MM.1S (cell line): ENCODE measurements around the gene CXCL6.

Experiments used
- DNase-seq: peaks from one replicate; pipeline ENCODE4 v3.0.0-alpha.2; 2015
- H2AFZ ChIP-seq: fragments of 300-600 bp; sonication (generic); 2 replicates; pipeline ENCODE4 v1.6.0; 2016; ENCODE audit warnings: antibody characterized with exemption, low read length
- H3F3A ChIP-seq: fragments of 300-600 bp; sonication (generic); 2 replicates; pipeline ENCODE4 v1.6.1; 2016; ENCODE audit warnings: mild to moderate bottlenecking, antibody characterized with exemption, low read length, moderate library complexity, mixed read lengths; ENCODE audit not compliant: insufficient read depth
- H3K27ac ChIP-seq: fragments of 300-600 bp; sonication (generic); 2 replicates; pipeline ENCODE4 v1.5.1; 2016; ENCODE audit warnings: mild to moderate bottlenecking, low read length
- H3K27me3 ChIP-seq: fragments of 300-600 bp; sonication (generic); replicated peaks from 2 replicates; pipeline ENCODE4 v1.6.0; 2016; ENCODE audit warnings: low read length; ENCODE audit not compliant: insufficient read depth
- H3K36me3 ChIP-seq: fragments of 300-600 bp; sonication (generic); replicated peaks from 2 replicates; pipeline ENCODE4 v1.6.1; 2016; ENCODE audit warnings: mild to moderate bottlenecking, low read length, mixed read lengths; ENCODE audit not compliant: insufficient read depth
- H3K4me1 ChIP-seq: fragments of 300-600 bp; sonication (generic); 2 replicates; pipeline ENCODE4 v1.6.1; 2016; ENCODE audit warnings: low read length, mixed read lengths
- H3K4me2 ChIP-seq: fragments of 300-600 bp; sonication (generic); 2 replicates; pipeline ENCODE4 v1.6.0; 2016; ENCODE audit warnings: low read depth, low read length
- H3K4me3 ChIP-seq: fragments of 300-600 bp; sonication (generic); 2 replicates; pipeline ENCODE4 v1.5.1; 2016; ENCODE audit warnings: low read length, mixed read lengths
- H3K79me2 ChIP-seq: fragments of 300-600 bp; sonication (generic); 2 replicates; pipeline ENCODE4 v1.6.1; 2016; ENCODE audit warnings: mixed run types, low read length, mixed read lengths
- H3K9ac ChIP-seq: fragments of 300-600 bp; sonication (generic); 2 replicates; pipeline ENCODE4 v1.6.1; 2016; ENCODE audit warnings: low read length, mixed read lengths
- H3K9me2 ChIP-seq: fragments of 300-600 bp; sonication (generic); replicated peaks from 2 replicates; pipeline ENCODE4 v1.6.1; 2016; ENCODE audit warnings: mild to moderate bottlenecking, low read length, mixed read lengths; ENCODE audit not compliant: insufficient read depth
- H3K9me3 ChIP-seq: fragments of 300-600 bp; sonication (generic); replicated peaks from 2 replicates; pipeline ENCODE4 v1.6.1; 2016; ENCODE audit warnings: mild to moderate bottlenecking, low read length, mixed read lengths; ENCODE audit not compliant: insufficient read depth
- H4K20me1 ChIP-seq: fragments of 300-600 bp; sonication (generic); 2 replicates; pipeline ENCODE4 v1.6.1; 2016; ENCODE audit warnings: mild to moderate bottlenecking, low read length, moderate library complexity, mixed read lengths; ENCODE audit not compliant: insufficient read depth
- EZH2 ChIP-seq: fragments of 300-600 bp; sonication (generic); optimal IDR thresholded peaks from 2 replicates; pipeline ENCODE3; 2017; ENCODE audit warnings: low read depth, mild to moderate bottlenecking, antibody characterized with exemption, low read length, mixed read lengths
- EZH2phosphoT487 ChIP-seq: fragments of 300-600 bp; sonication (generic); IDR thresholded peaks from 2 replicates; pipeline ENCODE4 v1.6.1; 2018; ENCODE audit warnings: antibody characterized with exemption, low read length
- TF ChIP-seq, protein P1 (sequence below): fragments of 300-600 bp; sonication (generic); IDR thresholded peaks from 2 replicates; pipeline ENCODE4 v1.5.1; 2016; ENCODE audit warnings: antibody characterized with exemption, low read length, mixed read lengths

The CXCL6 gene

DNA sequence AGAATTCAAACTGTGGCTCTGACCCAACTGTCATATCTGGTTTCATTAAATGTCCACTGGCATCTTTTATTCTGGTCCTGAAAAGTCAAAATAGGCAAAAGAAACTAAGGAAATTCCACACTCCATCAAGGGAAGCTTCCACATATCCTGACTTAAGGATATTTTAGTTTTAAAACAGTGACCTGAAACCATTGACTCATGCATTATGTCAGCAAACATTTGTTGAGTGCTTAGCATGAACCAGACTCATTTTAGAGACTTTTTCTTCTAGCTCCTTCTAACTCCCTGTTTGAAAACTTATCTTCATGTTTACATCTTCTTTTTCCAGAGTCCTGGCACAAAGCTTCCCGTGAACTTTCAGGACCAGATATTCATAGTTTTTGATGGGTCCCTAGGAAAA lies 25.8 kb downstream of the CXCL6 start:
- H3K4me1 ChIP-seq, result 0 out of 2 replicates have a peak, but pooled peaks cover 7% of the 10 kb centered on the region
- H3F3A ChIP-seq, result no peaks in the 10 kb centered on the region
- no peaks in the 10 kb centered on the region for H4K20me1 ChIP-seq
- H2AFZ ChIP-seq, result no peak overlapping the region
- no peaks in the 10 kb centered on the region for H3K79me2 ChIP-seq
- no peaks in the 10 kb centered on the region for H3K9me3 ChIP-seq
- no peak overlapping the region for H3K27ac ChIP-seq
- no peak for DNase-seq
- H3K4me2 ChIP-seq, result no peak overlapping the region
- no peak overlapping the region for H3K9ac ChIP-seq
- no peak for TF ChIP-seq EZH2phosphoT487
- TF ChIP-seq, protein P1, sequence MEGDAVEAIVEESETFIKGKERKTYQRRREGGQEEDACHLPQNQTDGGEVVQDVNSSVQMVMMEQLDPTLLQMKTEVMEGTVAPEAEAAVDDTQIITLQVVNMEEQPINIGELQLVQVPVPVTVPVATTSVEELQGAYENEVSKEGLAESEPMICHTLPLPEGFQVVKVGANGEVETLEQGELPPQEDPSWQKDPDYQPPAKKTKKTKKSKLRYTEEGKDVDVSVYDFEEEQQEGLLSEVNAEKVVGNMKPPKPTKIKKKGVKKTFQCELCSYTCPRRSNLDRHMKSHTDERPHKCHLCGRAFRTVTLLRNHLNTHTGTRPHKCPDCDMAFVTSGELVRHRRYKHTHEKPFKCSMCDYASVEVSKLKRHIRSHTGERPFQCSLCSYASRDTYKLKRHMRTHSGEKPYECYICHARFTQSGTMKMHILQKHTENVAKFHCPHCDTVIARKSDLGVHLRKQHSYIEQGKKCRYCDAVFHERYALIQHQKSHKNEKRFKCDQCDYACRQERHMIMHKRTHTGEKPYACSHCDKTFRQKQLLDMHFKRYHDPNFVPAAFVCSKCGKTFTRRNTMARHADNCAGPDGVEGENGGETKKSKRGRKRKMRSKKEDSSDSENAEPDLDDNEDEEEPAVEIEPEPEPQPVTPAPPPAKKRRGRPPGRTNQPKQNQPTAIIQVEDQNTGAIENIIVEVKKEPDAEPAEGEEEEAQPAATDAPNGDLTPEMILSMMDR, result no peak
- no peak for TF ChIP-seq EZH2
- no peaks in the 10 kb centered on the region for H3K27me3 ChIP-seq
- no peaks in the 10 kb centered on the region for H3K9me2 ChIP-seq
- no peaks in the 10 kb centered on the region for H3K36me3 ChIP-seq
- no peak overlapping the region for H3K4me3 ChIP-seq

DNA sequence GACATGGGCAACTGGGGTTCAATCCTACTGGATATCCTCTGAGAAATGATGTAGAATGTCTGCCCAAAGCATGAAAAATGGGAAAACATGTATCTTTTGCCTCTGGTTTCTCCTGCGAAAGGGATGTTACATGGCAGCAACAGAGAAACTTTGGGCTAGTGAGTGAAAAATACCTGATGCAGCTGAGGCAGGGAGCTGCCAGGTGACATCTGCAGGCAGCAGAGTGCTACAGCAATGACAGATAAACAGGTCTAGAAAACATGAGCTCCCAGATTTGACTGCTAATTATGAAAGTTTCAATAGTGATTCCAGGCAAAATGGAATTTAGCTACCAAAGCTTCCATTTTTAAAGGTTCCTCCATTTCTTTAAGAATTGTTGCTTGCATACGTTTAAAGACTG lies 27.9 kb downstream of the CXCL6 start:
- no peak for TF ChIP-seq EZH2
- TF ChIP-seq, protein P1, result peak; percentile 60
- peak; percentile 51 for DNase-seq
- Histone ChIP-seq H3F3A (no peaks in the 10 kb centered on the region), H3K79me2 (no peaks in the 10 kb centered on the region), H3K4me1 (0 out of 2 replicates have a peak, but pooled peaks cover 7% of the 10 kb centered on the region), H3K36me3 (no peaks in the 10 kb centered on the region), H2AFZ (0 out of 2 replicates have a peak overlapping the region, but pooled peaks have one; percentile 8), H3K9me2 (no peaks in the 10 kb centered on the region), H3K9me3 (no peaks in the 10 kb centered on the region), H3K4me3 (no peak overlapping the region), H3K9ac (no peak overlapping the region), H4K20me1 (no peaks in the 10 kb centered on the region), H3K27me3 (no peaks in the 10 kb centered on the region), H3K27ac (no peak overlapping the region), H3K4me2 (no peak overlapping the region)

DNA sequence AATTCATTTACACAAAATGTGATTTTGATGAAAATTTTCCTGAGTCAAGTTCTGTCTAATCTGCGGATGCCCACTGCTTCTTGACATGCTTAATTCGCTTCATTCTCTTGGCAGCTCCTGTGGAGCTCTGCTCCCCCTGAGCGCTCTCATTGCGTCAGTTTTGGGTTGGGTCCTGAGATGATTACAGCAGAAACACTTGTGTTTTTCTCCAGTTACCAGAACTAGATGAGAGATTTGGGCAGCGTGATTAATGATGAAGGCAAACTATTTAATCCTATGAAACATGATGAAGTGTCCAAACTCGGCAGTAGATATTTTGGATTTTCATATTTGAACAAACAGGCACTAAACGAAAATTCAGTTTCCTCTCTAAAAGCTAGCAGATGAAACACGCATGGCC lies 28.5 kb downstream of the CXCL6 start:
- Histone ChIP-seq H3K9ac (no peak overlapping the region), H3K4me3 (no peak overlapping the region), H3K9me2 (no peaks in the 10 kb centered on the region), H3K9me3 (no peaks in the 10 kb centered on the region), H4K20me1 (no peaks in the 10 kb centered on the region), H3K4me2 (no peak overlapping the region), H3K4me1 (0 out of 2 replicates have a peak, but pooled peaks cover 7% of the 10 kb centered on the region), H3F3A (no peaks in the 10 kb centered on the region), H3K27me3 (no peaks in the 10 kb centered on the region), H3K36me3 (no peaks in the 10 kb centered on the region), H3K27ac (no peak overlapping the region), H3K79me2 (no peaks in the 10 kb centered on the region), H2AFZ (no peak overlapping the region)
- TF ChIP-seq EZH2 (no peak), EZH2phosphoT487 (no peak)
- TF ChIP-seq, protein P1, result no peak
- no peak for DNase-seq
